ENCODE measurements around the gene GLRA1. TPM values are rescaled to one million over a fixed set of nuclear protein-coding genes. Genes with fewer than 3 reads are reported as not detected.
A peak's percentile ranks its signal among the peaks of the same experiment; 100 is the strongest.

GLRA1 gene
- total RNA-seq, 1 donor from 2014 or later: 0.22 TPM

DNA sequence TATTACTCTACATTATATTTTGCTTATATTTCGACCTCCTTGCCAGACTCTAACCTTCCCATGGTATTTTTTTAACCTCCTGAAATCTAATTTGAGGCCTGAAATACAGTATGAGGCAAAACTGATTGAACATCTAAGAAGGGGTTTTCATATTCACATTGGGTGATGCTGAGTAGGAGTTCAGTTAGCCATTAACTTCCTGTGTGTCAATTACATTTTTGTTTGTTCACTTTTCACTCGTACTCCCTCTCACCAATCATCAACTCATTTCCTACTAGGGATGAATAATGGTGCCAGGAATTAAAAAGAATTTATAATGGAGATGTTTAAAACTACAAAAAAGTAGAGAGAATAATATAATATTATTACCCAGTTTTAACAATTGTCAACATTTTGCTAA lies 27.6 kb upstream of the GLRA1 start:
- DNase-seq: no peak
- Mint-ChIP-seq H3K4me3 (ENCODE audit: unreplicated experiment) (no peak overlapping the region), H3K36me3 (ENCODE audit: unreplicated experiment) (no peaks in the 10 kb centered on the region), H3K27me3 (ENCODE audit: unreplicated experiment) (peaks cover 1% of the 10 kb centered on the region), H3K4me1 (ENCODE audit: low read depth, unreplicated experiment) (peaks cover 28% of the 10 kb centered on the region), H3K27ac (ENCODE audit: unreplicated experiment) (no peak overlapping the region), H3K9me3 (ENCODE audit: unreplicated experiment) (peaks cover 1% of the 10 kb centered on the region)
- TF ChIP-seq, protein P1, sequence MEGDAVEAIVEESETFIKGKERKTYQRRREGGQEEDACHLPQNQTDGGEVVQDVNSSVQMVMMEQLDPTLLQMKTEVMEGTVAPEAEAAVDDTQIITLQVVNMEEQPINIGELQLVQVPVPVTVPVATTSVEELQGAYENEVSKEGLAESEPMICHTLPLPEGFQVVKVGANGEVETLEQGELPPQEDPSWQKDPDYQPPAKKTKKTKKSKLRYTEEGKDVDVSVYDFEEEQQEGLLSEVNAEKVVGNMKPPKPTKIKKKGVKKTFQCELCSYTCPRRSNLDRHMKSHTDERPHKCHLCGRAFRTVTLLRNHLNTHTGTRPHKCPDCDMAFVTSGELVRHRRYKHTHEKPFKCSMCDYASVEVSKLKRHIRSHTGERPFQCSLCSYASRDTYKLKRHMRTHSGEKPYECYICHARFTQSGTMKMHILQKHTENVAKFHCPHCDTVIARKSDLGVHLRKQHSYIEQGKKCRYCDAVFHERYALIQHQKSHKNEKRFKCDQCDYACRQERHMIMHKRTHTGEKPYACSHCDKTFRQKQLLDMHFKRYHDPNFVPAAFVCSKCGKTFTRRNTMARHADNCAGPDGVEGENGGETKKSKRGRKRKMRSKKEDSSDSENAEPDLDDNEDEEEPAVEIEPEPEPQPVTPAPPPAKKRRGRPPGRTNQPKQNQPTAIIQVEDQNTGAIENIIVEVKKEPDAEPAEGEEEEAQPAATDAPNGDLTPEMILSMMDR (IDR thresholded peaks at IDR 0.05; ENCODE audit: partially characterized antibody, unreplicated experiment): no peak

DNA sequence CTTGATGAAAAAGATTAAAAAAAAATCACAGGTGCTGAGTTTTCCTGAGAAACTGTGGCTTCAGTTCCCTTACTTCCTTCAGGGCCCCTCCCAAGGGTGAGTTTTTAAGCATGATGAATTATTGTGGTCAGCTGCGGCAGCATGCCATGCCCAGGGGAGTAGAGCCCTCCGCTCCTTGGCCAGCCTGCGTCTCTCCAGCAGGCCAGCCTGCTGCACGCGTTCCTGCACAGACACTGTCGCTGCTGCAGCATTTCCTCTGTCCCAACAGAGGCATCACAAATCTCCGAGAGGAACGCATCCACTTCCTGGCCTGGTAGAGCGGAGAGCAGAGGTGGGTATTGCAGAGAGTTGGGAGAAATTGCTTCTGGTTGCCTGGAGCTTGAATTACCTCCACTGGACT lies 26.1 kb upstream of the GLRA1 start:
- no peaks in the 10 kb centered on the region for H3K36me3 Mint-ChIP-seq (ENCODE audit: unreplicated experiment)
- DNase-seq: peak; percentile 57
- no peak overlapping the region for H3K27ac Mint-ChIP-seq (ENCODE audit: unreplicated experiment)
- TF ChIP-seq, protein P1 (IDR thresholded peaks at IDR 0.05; ENCODE audit: partially characterized antibody, unreplicated experiment): no peak
- H3K9me3 Mint-ChIP-seq (ENCODE audit: unreplicated experiment): peaks cover 1% of the 10 kb centered on the region
- H3K4me1 Mint-ChIP-seq (ENCODE audit: low read depth, unreplicated experiment): peaks cover 28% of the 10 kb centered on the region
- no peak overlapping the region for H3K4me3 Mint-ChIP-seq (ENCODE audit: unreplicated experiment)
- H3K27me3 Mint-ChIP-seq (ENCODE audit: unreplicated experiment): peaks cover 1% of the 10 kb centered on the region

DNA sequence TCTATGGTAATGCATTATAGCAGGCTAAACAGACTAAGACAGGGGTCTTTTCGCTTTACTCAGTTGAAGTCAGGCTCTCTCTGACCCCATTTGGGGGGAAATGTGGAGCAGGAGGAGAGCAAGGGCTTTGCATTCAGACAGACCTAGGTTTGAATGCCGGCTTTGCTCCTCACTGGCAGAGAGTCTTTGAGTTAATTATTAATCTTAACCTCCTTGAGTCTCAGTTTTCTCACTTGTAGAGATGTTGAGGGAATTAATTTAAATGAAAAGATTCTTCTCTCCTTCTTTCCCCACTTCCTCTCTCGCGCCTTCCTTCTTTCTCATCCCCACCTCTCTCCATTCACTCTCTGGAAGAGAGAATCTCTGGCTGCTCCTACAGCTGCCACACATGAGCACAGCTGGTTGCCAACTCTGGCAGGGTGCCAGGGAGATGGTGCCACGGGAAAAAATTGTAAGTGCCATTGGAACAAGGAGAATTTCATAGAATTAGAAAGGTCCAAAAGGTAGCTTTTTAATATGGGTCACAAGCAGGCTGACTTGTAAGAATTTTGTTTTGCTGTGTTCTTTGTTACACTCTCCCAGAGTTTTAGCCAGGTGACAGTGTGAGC lies 25.2 kb upstream of the GLRA1 start:
- H3K4me1 Mint-ChIP-seq (ENCODE audit: low read depth, unreplicated experiment): peaks cover 28% of the 10 kb centered on the region
- H3K4me3 Mint-ChIP-seq (ENCODE audit: unreplicated experiment): no peak overlapping the region
- H3K27me3 Mint-ChIP-seq (ENCODE audit: unreplicated experiment): peaks cover 1% of the 10 kb centered on the region
- peaks cover 1% of the 10 kb centered on the region for H3K9me3 Mint-ChIP-seq (ENCODE audit: unreplicated experiment)
- TF ChIP-seq, protein P1 (IDR thresholded peaks at IDR 0.05; ENCODE audit: partially characterized antibody, unreplicated experiment): no peak
- no peak overlapping the region for H3K27ac Mint-ChIP-seq (ENCODE audit: unreplicated experiment)
- DNase-seq: no peak
- H3K36me3 Mint-ChIP-seq (ENCODE audit: unreplicated experiment): no peaks in the 10 kb centered on the region

DNA sequence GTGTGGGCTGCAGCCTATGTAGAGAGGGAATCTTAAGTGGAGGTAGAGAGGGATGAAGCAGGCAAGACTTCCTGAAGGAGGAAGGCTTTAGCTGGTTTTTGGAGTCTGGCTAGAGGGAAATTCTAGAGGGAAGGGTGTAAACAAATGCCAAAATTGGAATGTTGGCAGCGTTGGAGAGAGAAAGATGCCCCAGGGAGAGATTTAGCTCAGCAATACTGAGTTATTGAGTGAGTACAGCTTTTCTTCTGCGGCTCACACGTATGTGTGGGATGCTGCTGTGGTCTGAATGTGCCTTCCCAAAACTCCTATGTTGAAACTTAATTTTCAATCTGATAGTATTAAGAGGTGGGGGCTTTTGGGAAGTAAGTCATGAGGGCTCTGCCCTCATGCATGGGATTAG lies 24.5 kb upstream of the GLRA1 start:
- peaks cover 1% of the 10 kb centered on the region for H3K27me3 Mint-ChIP-seq (ENCODE audit: unreplicated experiment)
- DNase-seq: no peak
- H3K27ac Mint-ChIP-seq (ENCODE audit: unreplicated experiment): no peak overlapping the region

More for the DNA sequence above, 24.5 kb upstream of the GLRA1 start:
- H3K36me3 Mint-ChIP-seq (ENCODE audit: unreplicated experiment): no peaks in the 10 kb centered on the region
- peaks cover 1% of the 10 kb centered on the region for H3K9me3 Mint-ChIP-seq (ENCODE audit: unreplicated experiment)
- TF ChIP-seq, protein P1 (IDR thresholded peaks at IDR 0.05; ENCODE audit: partially characterized antibody, unreplicated experiment): no peak
- peaks cover 28% of the 10 kb centered on the region for H3K4me1 Mint-ChIP-seq (ENCODE audit: low read depth, unreplicated experiment)
- no peak overlapping the region for H3K4me3 Mint-ChIP-seq (ENCODE audit: unreplicated experiment)

Data from glutamatergic neuron (in vitro differentiated cells).